GM18951 (cell line): ENCODE data around the gene GIMAP2.
"Not testable (repeated sequence)": the region's sequence is repeated elsewhere in the genome, so short reads cannot be mapped to it uniquely, and the experiment has no call there.

ENCODE experiments used
- POLR2A ChIP-seq: IDR thresholded peaks from 4 replicates; pipeline ENCODE4 v1.6.1; 2011; ENCODE audit warnings: mild to moderate bottlenecking; ENCODE audit not compliant: insufficient read length, insufficient read depth; ENCODE audit errors: extremely low read depth
- in situ Hi-C: fragments of 300-500 bp; cut with MboI; formaldehyde crosslinking; loops from one replicate; pipeline ENCODE4 v1.12.0; 2022; ENCODE audit warnings: low sequenced_read_pairs, mixed read lengths, inconsistent platforms; ENCODE audit not compliant: unreplicated experiment

The GIMAP2 gene

DNA sequence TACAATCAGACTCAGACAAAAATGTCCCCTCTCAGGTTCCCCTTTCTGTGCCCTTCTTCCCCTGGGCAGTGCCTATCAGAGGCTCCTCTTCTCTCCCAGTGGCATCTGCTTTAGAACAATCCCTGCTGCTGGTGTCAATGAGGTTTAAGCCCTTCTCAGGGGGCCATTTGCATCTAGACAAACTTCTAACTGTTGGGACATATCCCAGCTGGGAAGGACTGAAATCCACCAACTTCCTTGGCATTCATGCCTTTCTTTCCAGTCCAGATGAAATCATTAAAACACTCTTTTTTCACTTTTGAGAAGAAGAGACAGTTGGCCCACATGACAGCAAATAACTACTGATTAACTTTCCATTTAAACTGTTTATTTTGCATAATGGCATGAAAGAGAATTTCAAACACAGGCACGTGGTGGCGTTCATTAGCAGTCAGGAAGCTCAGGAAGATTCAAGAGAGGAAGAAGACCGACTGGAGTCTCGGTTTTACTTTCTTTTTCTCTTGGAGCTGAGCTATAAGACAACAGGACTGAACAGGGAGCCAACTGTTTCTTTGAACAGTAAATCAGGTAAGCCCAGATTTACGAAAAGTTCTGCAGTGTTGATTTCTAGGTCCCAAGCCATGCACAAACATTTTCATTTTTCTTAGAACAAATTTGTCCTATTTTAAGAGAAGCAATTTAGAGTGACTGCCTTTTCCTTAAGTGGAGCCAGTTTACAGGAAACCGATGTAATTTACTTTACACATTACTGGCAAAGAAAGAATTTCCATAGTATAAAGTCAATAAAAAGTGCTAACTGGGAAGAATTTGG lies at the start of gene GIMAP2:
Gene GIMAP2, plus strand, starts transcription at position 488 of the 811 bp plus-strand sequence. CDS start 1,354 bp downstream, outside the sequence.
- TF ChIP-seq POLR2A = peak; percentile 22
- in situ Hi-C loops = no loop called here

DNA sequence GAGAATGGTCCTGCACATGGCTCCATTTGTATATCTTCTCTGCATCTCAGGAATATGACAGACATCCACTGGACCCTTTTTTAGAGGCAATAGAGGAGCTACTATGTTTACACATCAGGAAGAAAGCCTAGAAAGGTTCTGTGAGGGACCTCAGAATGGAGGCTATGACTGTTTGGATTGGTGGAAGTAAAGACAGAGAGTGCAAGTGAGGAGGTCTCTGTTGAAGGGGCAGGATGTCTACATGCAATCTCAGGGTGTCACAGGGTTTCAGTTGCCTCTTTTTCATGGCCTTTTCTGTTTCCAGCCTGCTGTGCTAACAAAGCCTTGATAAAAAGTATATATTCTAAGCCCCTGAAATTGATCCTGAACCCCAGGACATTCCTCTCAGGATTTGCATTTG lies 43.7 kb upstream of the GIMAP2 start:
- in situ Hi-C loops = no loop called here
- TF ChIP-seq POLR2A = no peak

DNA sequence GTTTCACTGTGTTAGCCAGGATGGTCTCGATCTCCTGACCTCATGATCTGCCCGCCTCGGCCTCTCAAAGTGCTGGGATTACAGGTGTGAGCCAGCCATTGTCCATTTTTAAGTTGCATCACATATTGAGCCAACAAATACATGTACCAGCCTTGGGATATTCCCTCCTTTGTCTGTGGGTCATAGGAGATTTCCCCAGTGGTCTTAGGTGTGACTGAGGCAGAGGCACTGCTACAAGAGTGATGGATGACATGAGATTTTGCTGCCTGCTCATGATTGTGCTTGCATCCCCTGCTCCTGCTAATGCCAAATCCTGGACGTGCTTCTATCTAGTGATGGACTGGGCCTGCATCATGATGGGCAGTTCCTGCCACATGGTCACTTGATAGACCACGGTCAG lies 42.6 kb upstream of the GIMAP2 start:
- TF ChIP-seq POLR2A = no peak
- in situ Hi-C loops = no loop called here

DNA sequence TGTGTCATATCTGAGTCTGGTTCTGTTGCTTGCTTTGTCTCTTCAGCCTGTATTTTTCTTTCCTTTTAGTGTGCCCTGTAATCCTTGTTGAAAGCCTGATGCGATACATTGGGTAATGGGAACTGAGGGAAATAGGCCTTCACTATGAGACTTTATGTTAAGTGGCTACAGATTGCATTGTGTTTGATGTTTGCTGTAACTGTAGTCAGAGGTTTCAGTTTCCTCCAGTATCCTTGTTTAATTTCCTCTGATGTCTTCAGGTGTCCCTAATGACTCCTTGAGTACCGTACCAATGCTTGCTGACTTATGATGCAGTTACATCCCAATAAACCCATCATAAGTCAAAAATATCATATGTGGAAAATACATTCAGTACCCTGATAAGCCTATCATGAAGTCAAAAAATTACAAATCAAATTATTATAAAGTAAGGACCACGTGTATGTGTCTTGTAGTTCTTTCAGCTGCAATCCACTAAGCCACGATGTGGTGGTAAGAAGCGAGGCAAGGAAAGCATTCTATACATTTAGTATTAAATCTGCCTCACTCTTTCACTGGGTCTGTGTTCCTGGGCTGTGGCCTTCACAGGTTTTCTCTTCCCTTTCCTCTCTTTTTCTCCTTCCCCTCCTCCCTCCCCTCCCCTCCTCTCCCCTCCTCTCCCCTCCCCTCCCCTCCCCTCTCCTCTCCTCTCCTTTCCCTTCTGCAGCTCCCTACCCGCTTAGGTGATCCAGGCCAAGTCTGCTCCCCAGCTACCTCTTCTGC lies 40.1 kb upstream of the GIMAP2 start:
- in situ Hi-C loops = no loop called here
- no peak for TF ChIP-seq POLR2A

DNA sequence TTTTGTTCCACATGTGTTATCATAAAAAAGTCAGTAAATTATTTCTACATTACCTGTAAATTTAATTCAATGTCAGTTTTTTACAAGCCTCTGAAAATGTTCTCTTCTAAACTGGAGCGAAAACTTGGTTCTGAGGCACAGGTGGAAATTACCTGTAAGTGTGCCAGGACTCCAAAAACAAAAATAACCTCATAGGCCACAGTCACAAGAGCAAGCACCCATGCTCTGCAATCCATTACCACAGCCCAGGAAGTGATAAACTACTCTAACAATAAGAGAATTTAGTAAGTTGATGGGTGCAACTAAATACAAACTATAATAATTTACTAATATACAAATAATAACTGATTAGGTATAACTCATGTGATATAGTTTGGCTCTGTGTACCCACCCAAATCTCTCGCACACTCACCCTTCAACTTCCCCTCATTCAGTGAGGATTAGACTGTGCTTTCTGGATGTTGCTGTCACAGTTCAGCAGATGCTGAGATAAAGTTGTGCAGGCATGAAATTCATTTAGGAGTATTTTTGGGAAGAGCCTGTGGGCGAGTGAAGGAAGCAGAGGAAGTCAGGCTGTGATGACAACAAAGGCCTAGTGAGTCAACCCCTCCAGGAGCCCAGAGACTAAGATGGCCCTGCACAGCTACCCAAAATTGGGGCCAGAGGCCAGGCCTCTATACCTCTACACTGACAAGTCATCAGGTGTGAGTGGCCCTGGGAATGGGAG lies 37.0 kb upstream of the GIMAP2 start:
- in situ Hi-C loops = no loop called here
- no peak for TF ChIP-seq POLR2A

DNA sequence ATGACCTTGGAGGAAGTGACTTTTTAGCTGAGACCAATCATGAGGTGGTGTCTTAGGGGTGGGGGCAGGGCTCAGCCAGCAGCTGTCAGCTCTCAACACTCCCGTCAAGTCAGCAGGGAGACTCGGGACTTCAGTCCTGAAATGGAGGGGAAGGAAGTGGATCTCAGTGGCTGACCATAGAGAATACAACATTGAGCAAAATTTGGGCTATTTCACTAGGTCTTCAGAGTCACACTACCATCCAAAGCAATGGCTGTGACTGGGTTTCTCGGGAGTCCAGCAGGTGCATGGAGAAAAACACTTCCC lies 36.5 kb upstream of the GIMAP2 start:
- in situ Hi-C loops = no loop called here
- TF ChIP-seq POLR2A = no peak

DNA sequence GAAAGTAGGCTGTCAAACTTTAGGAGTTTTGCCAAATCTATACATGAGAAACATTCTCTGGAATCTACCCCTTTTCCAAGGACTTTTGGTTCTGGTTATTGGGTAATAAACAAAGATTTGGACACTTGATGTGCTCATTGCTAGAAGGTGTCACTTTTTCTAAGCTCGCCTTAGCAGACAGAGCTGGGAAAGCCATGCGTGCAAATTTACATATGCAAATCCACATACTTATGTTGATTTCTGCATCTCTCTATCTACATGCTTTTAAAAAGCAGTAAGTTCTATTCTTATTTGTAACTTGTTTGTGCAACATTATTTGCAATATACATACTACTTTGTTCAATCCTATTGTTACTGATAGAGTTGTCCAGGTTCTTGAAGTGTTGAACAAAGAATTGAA lies 30.8 kb upstream of the GIMAP2 start:
- in situ Hi-C loops = no loop called here
- no peak for TF ChIP-seq POLR2A

DNA sequence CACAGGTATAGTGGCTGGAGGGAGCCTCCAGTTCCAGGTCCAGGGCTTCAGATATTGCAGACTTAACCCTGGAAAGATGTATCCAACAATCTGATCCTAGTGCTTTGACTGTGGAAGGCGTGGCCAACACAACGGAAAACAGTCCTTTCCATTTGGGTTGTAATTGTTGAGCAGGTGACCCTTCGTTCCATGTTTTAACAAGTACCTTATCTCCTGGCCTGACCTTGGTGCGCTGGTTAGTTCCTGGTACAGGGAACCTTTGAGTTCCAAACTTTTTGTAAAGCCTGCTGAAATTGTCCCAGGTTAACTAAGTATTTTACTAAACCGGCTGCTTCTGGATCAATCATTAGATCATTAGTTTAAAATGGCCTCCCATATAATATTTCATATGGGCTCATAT lies 29.5 kb upstream of the GIMAP2 start:
- in situ Hi-C loops = no loop called here
- no peak for TF ChIP-seq POLR2A

DNA sequence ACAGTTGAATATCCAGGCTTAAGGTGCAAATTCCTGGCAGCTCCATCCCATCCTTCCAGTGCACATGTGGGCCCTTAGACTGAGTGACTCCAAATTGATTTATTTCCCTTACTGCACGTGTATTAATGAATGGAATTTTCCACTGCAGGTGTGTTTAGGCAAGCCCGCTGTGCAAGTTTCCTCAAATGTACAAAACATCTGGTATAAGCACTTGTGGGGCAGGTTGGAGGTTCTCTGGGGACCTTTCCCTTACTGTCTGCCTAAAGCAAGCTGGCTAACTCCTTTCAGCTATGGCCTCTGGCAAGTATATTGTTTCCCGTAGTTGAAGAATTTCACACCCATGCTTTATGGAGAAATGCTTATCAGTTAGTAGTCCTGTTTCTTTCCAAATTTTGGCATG lies 28.0 kb upstream of the GIMAP2 start:
- no peak for TF ChIP-seq POLR2A
- in situ Hi-C loops = no loop called here

DNA sequence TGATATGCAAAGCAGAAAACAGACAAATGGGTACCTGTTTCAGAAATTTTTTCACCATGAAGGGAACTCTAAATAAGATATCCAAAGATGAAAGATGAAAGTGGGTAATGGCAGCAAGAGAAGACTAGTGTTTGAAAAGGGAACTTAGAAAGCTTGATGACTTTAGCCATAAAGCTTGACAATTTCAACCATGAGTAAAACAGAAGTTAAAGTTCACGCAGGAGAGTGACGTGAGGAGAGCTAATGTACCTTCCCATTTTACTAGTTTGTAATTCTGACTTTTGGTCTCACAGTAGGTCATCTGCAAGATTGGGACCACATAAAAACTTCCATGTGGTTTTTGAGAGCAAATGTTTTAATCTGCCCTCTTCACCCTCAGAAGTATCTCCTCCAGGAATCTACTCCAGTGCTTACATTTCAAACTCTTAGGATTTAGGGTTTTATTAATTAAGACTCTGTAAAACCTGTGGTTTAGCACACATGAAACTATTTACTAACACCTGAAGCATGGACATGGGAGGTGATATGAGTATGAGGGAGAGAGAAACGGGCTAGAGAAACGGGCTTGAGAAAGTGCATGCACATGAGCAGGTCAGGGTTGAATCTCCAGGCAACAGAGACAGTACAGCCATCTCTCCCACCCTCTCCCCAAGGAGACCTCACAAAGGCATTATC lies 24.4 kb upstream of the GIMAP2 start:
- TF ChIP-seq POLR2A = no peak
- in situ Hi-C loops = no loop called here

DNA sequence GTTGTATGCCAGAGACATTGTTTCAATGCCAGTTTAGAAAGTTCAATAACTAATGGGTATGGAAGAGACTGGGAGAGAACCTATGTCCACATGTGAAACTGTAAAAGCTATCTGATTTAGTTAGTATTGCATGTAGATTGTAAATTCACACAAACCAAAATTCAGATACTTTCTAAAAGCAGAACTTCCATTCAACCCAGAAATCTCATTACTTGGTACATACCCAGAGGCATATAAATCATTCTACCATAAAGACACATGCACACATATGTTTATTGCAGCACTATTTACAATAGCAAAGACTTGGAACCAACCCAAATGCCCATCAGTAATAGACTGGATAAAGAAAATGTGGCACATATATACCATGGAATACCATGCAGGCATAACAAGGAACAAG lies 22.7 kb upstream of the GIMAP2 start:
- in situ Hi-C loops = not testable (repeated sequence)

DNA sequence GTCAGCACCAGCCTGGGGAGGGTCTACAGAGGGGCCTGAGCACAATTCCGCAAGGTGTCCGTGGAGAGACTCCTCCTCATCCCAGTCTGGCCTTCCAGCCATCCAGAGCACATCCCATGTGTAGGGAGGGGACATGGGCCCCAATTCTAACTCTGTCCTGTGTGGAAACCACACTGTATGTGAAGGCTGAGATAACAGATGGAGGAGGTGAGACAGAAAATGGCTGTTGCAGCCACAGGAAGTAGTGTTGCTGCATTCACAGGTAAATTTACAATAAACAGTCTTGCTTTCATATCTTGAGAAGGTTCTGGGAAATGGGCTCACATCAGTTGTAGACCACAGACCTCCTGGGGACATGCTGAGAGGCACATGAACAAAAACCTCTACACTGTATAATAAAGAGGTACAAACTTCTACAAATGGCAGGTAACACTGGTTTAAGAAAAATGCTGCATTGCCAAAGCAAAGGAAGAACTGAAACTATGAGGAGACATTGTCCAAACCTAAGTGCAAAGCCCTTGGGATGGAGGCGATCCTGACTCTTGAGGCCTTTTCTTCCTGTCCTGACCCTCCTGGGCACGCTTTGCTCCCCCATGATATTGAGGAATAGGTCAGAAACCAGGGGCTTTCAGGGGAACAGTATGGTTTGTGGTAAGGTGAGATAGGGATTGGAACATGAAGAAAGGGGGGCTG lies 21.6 kb upstream of the GIMAP2 start:
- in situ Hi-C loops = no loop called here
- TF ChIP-seq POLR2A = no peak
